ENCODE results near the gene CCN5. TPM values are rescaled to one million over a fixed set of nuclear protein-coding genes. Genes with fewer than 3 reads are reported as not detected.
A peak's percentile ranks its signal among the peaks of the same experiment; 100 is the strongest.
"Not testable (repeated sequence)": the region's sequence is repeated elsewhere in the genome, so short reads cannot be mapped to it uniquely, and the experiment has no call there.

CCN5 gene
- total and polyA plus RNA-seq, 4 donors, result 59.4 to 186 (median 115) TPM

- no peak overlapping the region for H3K27ac ChIP-seq (ENCODE audit: low read depth in 1 of 2, low read length in 2 of 2)
- DNase-seq (no peak), ATAC-seq (ENCODE audit: low FRiP score) (no peak)
- intact Hi-C loops (cut with DNase I), result no loop called here
- no peak overlapping the region for H3K4me3 ChIP-seq (ENCODE audit: low read length in 2 of 2)
- no peaks in the 10 kb centered on the region for H3K36me3 ChIP-seq (ENCODE audit: control insufficient read depth in 1 of 2, insufficient read depth in 2 of 2, low read length in 1 of 2)
- H3K9me3 ChIP-seq (ENCODE audit: control insufficient read depth, low read length), result no peaks in the 10 kb centered on the region
- H3K27me3 ChIP-seq (ENCODE audit: control insufficient read depth in 1 of 2, insufficient read depth in 2 of 2, low read length in 1 of 2), result no peaks in the 10 kb centered on the region
- 59 to 63% methylated on average over 10 of the region's 10 CpGs for WGBS, 2 donors
- H3K4me1 ChIP-seq (ENCODE audit: control insufficient read depth in 1 of 2, insufficient read depth in 2 of 2, low read length in 2 of 2), result no peaks in the 10 kb centered on the region
Observed at GRCh38 chr20:44758247-44759101, 43.3 kb downstream of the CCN5 start.

GRCh38 chr20:44759595-44759994 lies 44.4 kb downstream of the CCN5 start:
- no peaks in the 10 kb centered on the region for H3K27me3 ChIP-seq (ENCODE audit: control insufficient read depth in 1 of 2, insufficient read depth in 2 of 2, low read length in 1 of 2)
- intact Hi-C loops (cut with DNase I), result no loop called here
- no peaks in the 10 kb centered on the region for H3K36me3 ChIP-seq (ENCODE audit: control insufficient read depth in 1 of 2, insufficient read depth in 2 of 2, low read length in 1 of 2)
- DNase-seq (no peak), ATAC-seq (ENCODE audit: low FRiP score) (no peak)
- H3K27ac ChIP-seq (ENCODE audit: low read depth in 1 of 2, low read length in 2 of 2), result no peak overlapping the region
- H3K9me3 ChIP-seq (ENCODE audit: control insufficient read depth, low read length), result no peaks in the 10 kb centered on the region
- H3K4me1 ChIP-seq (ENCODE audit: control insufficient read depth in 1 of 2, insufficient read depth in 2 of 2, low read length in 2 of 2), result no peaks in the 10 kb centered on the region
- WGBS, 2 donors, result 77% methylated on average over 1 of the region's 1 CpG
- H3K4me3 ChIP-seq (ENCODE audit: low read length in 2 of 2), result no peak overlapping the region

GRCh38 chr20:44761423-44761822 lies 46.3 kb downstream of the CCN5 start:
- Histone ChIP-seq H3K4me3 (ENCODE audit: low read length in 2 of 2) (no peak overlapping the region), H3K9me3 (ENCODE audit: control insufficient read depth, low read length) (no peaks in the 10 kb centered on the region), H3K27ac (ENCODE audit: low read depth in 1 of 2, low read length in 2 of 2) (no peak overlapping the region), H3K4me1 (ENCODE audit: control insufficient read depth in 1 of 2, insufficient read depth in 2 of 2, low read length in 2 of 2) (no peaks in the 10 kb centered on the region), H3K36me3 (ENCODE audit: control insufficient read depth in 1 of 2, insufficient read depth in 2 of 2, low read length in 1 of 2) (no peaks in the 10 kb centered on the region), H3K27me3 (ENCODE audit: control insufficient read depth in 1 of 2, insufficient read depth in 2 of 2, low read length in 1 of 2) (no peaks in the 10 kb centered on the region)
- WGBS, 2 donors, result 54 to 57% methylated on average over 3 of the region's 3 CpGs
- intact Hi-C loops (cut with DNase I), result no loop called here
- no peak for ATAC-seq (ENCODE audit: low FRiP score)
- DNase-seq, result no peak

DNA sequence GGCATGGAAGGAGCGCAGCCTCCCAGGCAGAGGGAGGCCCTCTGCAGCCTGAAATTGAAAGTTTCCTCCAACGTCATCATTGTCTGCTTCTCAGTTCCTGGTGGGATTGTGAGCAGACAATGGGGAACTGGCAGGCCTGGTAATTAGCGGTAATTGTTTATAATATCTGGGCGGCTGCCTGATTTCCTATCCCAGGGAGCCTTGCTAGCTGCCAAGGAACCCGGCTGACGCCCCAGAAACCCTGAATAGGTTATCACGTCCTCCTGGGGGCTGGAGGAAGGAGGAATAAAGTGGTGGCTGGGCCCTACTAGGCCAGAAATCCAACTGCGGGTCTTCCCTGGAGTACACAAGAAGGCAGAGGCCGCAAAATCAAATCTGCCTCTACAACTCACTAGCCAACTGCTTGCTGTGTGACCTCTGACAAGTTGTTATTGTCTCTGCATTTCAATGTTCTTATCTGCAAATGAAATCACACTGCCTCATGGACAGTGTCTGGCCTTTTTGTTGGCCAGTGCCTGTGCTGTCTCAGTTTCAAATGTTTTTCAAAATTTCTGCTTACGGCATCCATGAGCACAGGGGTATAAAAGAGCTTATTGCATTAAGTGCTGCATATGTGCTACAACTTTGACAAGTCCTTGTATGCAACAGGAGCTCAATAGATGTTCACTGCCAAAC lies 47.4 kb downstream of the CCN5 start:
- H3K9me3 ChIP-seq (ENCODE audit: control insufficient read depth, low read length), result no peaks in the 10 kb centered on the region
- H3K36me3 ChIP-seq (ENCODE audit: control insufficient read depth in 1 of 2, insufficient read depth in 2 of 2, low read length in 1 of 2), result no peaks in the 10 kb centered on the region
- no peak overlapping the region for H3K27ac ChIP-seq (ENCODE audit: low read depth in 1 of 2, low read length in 2 of 2)
- no peaks in the 10 kb centered on the region for H3K4me1 ChIP-seq (ENCODE audit: control insufficient read depth in 1 of 2, insufficient read depth in 2 of 2, low read length in 2 of 2)
- ATAC-seq (ENCODE audit: low FRiP score) (peak; percentile 56), DNase-seq (no peak)
- 78 to 80% methylated on average over 10 of the region's 10 CpGs for WGBS, 2 donors
- intact Hi-C loops (cut with DNase I), result no loop called here
- no peaks in the 10 kb centered on the region for H3K27me3 ChIP-seq (ENCODE audit: control insufficient read depth in 1 of 2, insufficient read depth in 2 of 2, low read length in 1 of 2)
- H3K4me3 ChIP-seq (ENCODE audit: low read length in 2 of 2), result no peak overlapping the region

DNA sequence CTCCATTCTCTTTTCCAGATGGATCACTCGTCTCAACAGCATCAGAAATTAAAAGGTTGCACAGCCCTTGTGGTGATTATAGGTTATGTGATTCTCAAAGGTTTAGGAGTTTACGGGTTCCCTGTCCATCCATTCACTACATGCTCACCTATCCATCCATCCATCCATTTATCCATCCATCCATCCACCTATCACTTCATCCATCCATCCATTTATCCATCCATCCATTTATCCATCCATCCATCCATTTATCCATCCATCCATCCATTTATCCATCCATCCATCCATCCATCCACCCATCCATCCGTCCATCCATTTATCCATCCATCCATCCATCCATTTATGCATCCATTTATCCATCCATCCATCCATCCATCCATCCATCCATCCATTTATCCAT lies 48.6 kb downstream of the CCN5 start:
- DNase-seq; ATAC-seq (ENCODE audit: low FRiP score); H3K4me3 ChIP-seq (ENCODE audit: low read length in 2 of 2); H3K9me3 ChIP-seq (ENCODE audit: control insufficient read depth, low read length); intact Hi-C loops (cut with DNase I); H3K36me3 ChIP-seq (ENCODE audit: control insufficient read depth in 1 of 2, insufficient read depth in 2 of 2, low read length in 1 of 2); H3K27ac ChIP-seq (ENCODE audit: low read depth in 1 of 2, low read length in 2 of 2); H3K27me3 ChIP-seq (ENCODE audit: control insufficient read depth in 1 of 2, insufficient read depth in 2 of 2, low read length in 1 of 2); H3K4me1 ChIP-seq (ENCODE audit: control insufficient read depth in 1 of 2, insufficient read depth in 2 of 2, low read length in 2 of 2): not testable (repeated sequence)
- WGBS, 2 donors, result 88 to 90% methylated on average over 3 of the region's 3 CpGs

DNA sequence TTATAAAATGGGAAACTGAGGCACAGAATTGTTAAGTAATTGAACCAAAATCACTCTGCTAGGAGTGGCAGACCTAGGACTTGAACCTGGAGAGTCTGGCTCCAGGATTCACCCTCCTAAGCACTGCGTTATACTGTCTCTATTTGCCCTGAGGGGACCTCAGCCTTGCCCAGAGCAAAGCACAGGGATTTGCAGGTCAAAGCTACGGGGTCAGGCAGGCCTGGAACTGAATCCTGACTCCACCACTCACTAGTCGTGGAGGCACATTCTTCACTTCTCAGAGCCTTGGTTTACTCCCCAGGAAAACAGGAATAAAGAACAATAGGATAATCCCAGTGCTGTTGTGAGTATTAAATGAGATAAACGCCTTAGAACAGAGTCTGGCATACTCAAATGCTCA lies 49.9 kb downstream of the CCN5 start:
- WGBS, 2 donors, result 67 to 75% methylated on average over 4 of the region's 4 CpGs
- H3K36me3 ChIP-seq (ENCODE audit: control insufficient read depth in 1 of 2, insufficient read depth in 2 of 2, low read length in 1 of 2), result no peaks in the 10 kb centered on the region
- H3K4me3 ChIP-seq (ENCODE audit: low read length in 2 of 2), result no peak overlapping the region
- ATAC-seq (ENCODE audit: low FRiP score) (no peak), DNase-seq (no peak)
- no peaks in the 10 kb centered on the region for H3K27me3 ChIP-seq (ENCODE audit: control insufficient read depth in 1 of 2, insufficient read depth in 2 of 2, low read length in 1 of 2)
- H3K27ac ChIP-seq (ENCODE audit: low read depth in 1 of 2, low read length in 2 of 2), result no peak overlapping the region
- intact Hi-C loops (cut with DNase I), result no loop called here
- H3K4me1 ChIP-seq (ENCODE audit: control insufficient read depth in 1 of 2, insufficient read depth in 2 of 2, low read length in 2 of 2), result no peaks in the 10 kb centered on the region
- H3K9me3 ChIP-seq (ENCODE audit: control insufficient read depth, low read length), result no peaks in the 10 kb centered on the region

DNA sequence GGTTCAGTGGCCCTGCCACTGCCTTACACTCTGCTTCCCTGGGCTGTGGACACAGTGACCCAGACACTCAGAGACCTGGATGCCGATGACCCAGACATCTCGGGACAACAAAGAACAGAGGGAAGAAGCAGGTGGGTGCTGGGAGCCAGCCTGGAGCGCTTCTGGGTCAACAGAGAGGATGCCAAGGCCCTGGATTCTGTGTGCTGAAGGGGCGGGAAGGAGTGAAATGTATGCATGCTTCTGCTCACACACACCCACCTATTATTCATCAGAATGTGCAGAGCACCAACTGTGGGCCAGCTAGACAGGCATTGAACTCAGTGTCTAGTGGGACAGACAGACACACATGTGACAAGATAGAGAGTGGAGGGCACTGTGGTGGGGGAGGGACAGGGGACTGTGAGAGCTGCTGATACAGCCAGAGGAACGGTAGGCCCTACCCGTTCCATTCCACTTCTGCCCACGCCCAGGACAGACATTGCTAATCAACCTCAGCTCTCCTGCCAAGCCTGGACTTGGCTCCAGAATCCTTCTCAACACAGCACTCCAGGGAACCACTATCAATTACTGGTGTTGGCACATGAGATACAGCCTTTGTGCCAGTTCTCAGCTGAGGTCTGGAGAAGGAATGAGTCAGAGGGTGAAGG lies 50.7 kb downstream of the CCN5 start:
- no peaks in the 10 kb centered on the region for H3K4me1 ChIP-seq (ENCODE audit: control insufficient read depth in 1 of 2, insufficient read depth in 2 of 2, low read length in 2 of 2)
- H3K27ac ChIP-seq (ENCODE audit: low read depth in 1 of 2, low read length in 2 of 2), result no peak overlapping the region
- no peaks in the 10 kb centered on the region for H3K36me3 ChIP-seq (ENCODE audit: control insufficient read depth in 1 of 2, insufficient read depth in 2 of 2, low read length in 1 of 2)
- intact Hi-C loops (cut with DNase I), result no loop called here
- no peaks in the 10 kb centered on the region for H3K27me3 ChIP-seq (ENCODE audit: control insufficient read depth in 1 of 2, insufficient read depth in 2 of 2, low read length in 1 of 2)
- no peak overlapping the region for H3K4me3 ChIP-seq (ENCODE audit: low read length in 2 of 2)
- H3K9me3 ChIP-seq (ENCODE audit: control insufficient read depth, low read length), result no peaks in the 10 kb centered on the region
- no peak for DNase-seq
- no peak for ATAC-seq (ENCODE audit: low FRiP score)
- 47 to 49% methylated on average over 6 to 7 of the region's 7 CpGs for WGBS, 2 donors

DNA sequence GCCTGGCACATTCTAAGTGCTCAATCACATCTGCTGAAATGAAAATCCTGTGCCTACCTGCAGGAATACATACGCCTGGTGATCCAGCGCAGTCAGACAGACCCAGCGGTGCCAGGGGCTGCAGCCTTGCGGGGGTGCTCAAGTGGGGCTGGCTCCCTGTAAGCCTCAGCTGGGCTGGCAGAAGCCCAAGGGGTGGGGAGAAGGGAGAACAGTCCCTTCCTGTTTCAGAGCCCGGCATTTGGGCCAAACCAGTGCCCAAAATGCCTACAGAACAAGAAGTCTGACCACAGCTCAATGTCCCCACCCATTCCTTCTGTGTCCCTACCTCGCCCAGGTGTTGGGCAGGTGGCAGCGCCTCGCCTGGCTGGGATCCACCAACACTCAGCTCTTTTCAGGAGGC lies 53.1 kb downstream of the CCN5 start:
- intact Hi-C loops (cut with DNase I), result no loop called here
- DNase-seq (no peak), ATAC-seq (ENCODE audit: low FRiP score) (no peak)
- Histone ChIP-seq H3K4me1 (ENCODE audit: control insufficient read depth in 1 of 2, insufficient read depth in 2 of 2, low read length in 2 of 2) (no peaks in the 10 kb centered on the region), H3K4me3 (ENCODE audit: low read length in 2 of 2) (no peak overlapping the region), H3K36me3 (ENCODE audit: control insufficient read depth in 1 of 2, insufficient read depth in 2 of 2, low read length in 1 of 2) (no peaks in the 10 kb centered on the region), H3K27me3 (ENCODE audit: control insufficient read depth in 1 of 2, insufficient read depth in 2 of 2, low read length in 1 of 2) (no peaks in the 10 kb centered on the region), H3K27ac (ENCODE audit: low read depth in 1 of 2, low read length in 2 of 2) (no peak overlapping the region), H3K9me3 (ENCODE audit: control insufficient read depth, low read length) (no peaks in the 10 kb centered on the region)
- 78 to 82% methylated on average over 8 of the region's 8 CpGs for WGBS, 2 donors
